B cell (primary cell): ENCODE results near the gene GSC2. TPM values are rescaled to one million over a fixed set of nuclear protein-coding genes. Genes with fewer than 3 reads are reported as not detected.
A peak's percentile ranks its signal among the peaks of the same experiment; 100 is the strongest.

Source experiments
- ATAC-seq: fragments of 200-7000 bp; cut with Tn5 transposase; one replicate; pipeline ENCODE4 v1.10.0; 2021; ENCODE audit warnings: low read depth, mild to moderate bottlenecking, moderate number of reproducible peaks, moderate library complexity
- CTCF ChIA-PET: fragments of 350-600 bp; sonication (Branson Sonifier 250); formaldehyde crosslinking; loops from one replicate; lab custom pipeline; 2021; ENCODE audit warnings: antibody characterized with exemption, inconsistent platforms; lab: Charles Lee
- POLR2A ChIA-PET: fragments of 350-600 bp; sonication (Branson Sonifier 250); formaldehyde crosslinking; loops from one replicate; lab custom pipeline; 2021; ENCODE audit warnings: antibody characterized with exemption; lab: Charles Lee
- DNase-seq: peaks from one replicate; pipeline ENCODE4 v3.0.0; 2013
- H2AFZ ChIP-seq: 2 replicates; pipeline ENCODE4 v1.6.1; 2012; ENCODE audit warnings: mild to moderate bottlenecking, low read depth, low read length; ENCODE audit not compliant: insufficient read depth, poor library complexity, severe bottlenecking
- H3K27ac ChIP-seq, 2 donors: 1 replicate in 1 of 2; 2 replicates in 1 of 2; pipeline ENCODE4 v1.5.1; 2012 to 2013; ENCODE audit warnings: low read length in 2 of 2, mild to moderate bottlenecking in 2 of 2, moderate library complexity in 1 of 2
- H3K27me3 ChIP-seq, 4 experiments: fragments of 200-600 bp in 1 of 4; sonication (generic) in 1 of 4; replicated peaks in 1 of 4; 1 replicate in 2 of 4; 2 replicates in 2 of 4; pipeline versions ENCODE4 v1.6.1 to v1.7.0; 2013 to 2016; ENCODE audit warnings: low read length in 3 of 4, mild to moderate bottlenecking in 2 of 4, mixed read lengths in 1 of 4, moderate library complexity in 1 of 4; ENCODE audit not compliant: insufficient read depth in 4 of 4, control insufficient read depth in 3 of 4; ENCODE audit errors: control extremely low read depth in 1 of 4
- H3K36me3 ChIP-seq, 2 experiments: replicated peaks in 1 of 2; 1 replicate in 1 of 2; 2 replicates in 1 of 2; pipeline versions ENCODE4 v1.6.1 to v1.7.1; 2013; ENCODE audit warnings: low read length in 1 of 2; ENCODE audit not compliant: insufficient read depth in 2 of 2, control insufficient read depth in 1 of 2; ENCODE audit errors: control extremely low read depth in 1 of 2, extremely low read depth in 1 of 2
- H3K4me1 ChIP-seq, 2 donors: fragments of 200-600 bp in 1 of 2; sonication (generic) in 1 of 2; 1 replicate in 1 of 2; 2 replicates in 1 of 2; pipeline versions ENCODE4 v1.5.1 to v1.6.1; 2013 to 2017; ENCODE audit warnings: low read length in 2 of 2; ENCODE audit not compliant: control insufficient read depth in 2 of 2, insufficient read depth in 2 of 2
- H3K4me2 ChIP-seq: replicated peaks from 2 replicates; pipeline ENCODE3; 2012; ENCODE audit warnings: mild to moderate bottlenecking, low read depth, low read length; ENCODE audit not compliant: poor library complexity, severe bottlenecking
- H3K4me3 ChIP-seq, 5 experiments: fragments of 200-600 bp in 1 of 5; sonication (generic) in 1 of 5; 1 replicate in 3 of 5; 2 replicates in 2 of 5; pipeline versions ENCODE4 v1.5.1 to v1.7.0; 2011 to 2016; ENCODE audit warnings: low read length in 4 of 5, mild to moderate bottlenecking in 4 of 5, low read depth in 2 of 5, control low read depth in 1 of 5, moderate library complexity in 1 of 5; ENCODE audit not compliant: insufficient read depth in 1 of 5; ENCODE audit errors: control extremely low read depth in 1 of 5, extremely low read depth in 1 of 5
- H3K79me2 ChIP-seq: fragments of 200-600 bp; sonication (generic); one replicate; pipeline ENCODE4 v1.6.0; 2016; ENCODE audit warnings: low read length; ENCODE audit not compliant: control insufficient read depth, insufficient read depth
- H3K9ac ChIP-seq: fragments of 200-600 bp; sonication (generic); 2 replicates; pipeline ENCODE4 v1.6.1; 2017; ENCODE audit warnings: mild to moderate bottlenecking, low read length, moderate library complexity
- H3K9me3 ChIP-seq, 3 donors: one replicate each; pipeline versions ENCODE4 v1.6.1 to v1.7.1; 2013; ENCODE audit warnings: low read length in 2 of 3; ENCODE audit not compliant: control insufficient read depth in 2 of 3, insufficient read depth in 1 of 3; ENCODE audit errors: control extremely low read depth in 1 of 3
- H4K20me1 ChIP-seq: 2 replicates; pipeline ENCODE4 v1.6.0; 2012; ENCODE audit warnings: mild to moderate bottlenecking, low read length; ENCODE audit not compliant: insufficient read depth, control insufficient read depth, poor library complexity, severe bottlenecking
- H3K27ac Mint-ChIP-seq: one replicate; pipeline ENCODE4 v1.8.0; 2021; ENCODE audit warnings: mixed read lengths
- H3K27me3 Mint-ChIP-seq: one replicate; pipeline ENCODE4 v1.8.0; 2021; ENCODE audit warnings: mixed read lengths
- H3K4me1 Mint-ChIP-seq: one replicate; pipeline ENCODE4 v1.8.0; 2021; ENCODE audit warnings: mixed read lengths
- H3K4me3 Mint-ChIP-seq: one replicate; pipeline ENCODE4 v1.8.0; 2021; ENCODE audit warnings: mixed read lengths
- H3K9me3 Mint-ChIP-seq: one replicate; pipeline ENCODE4 v1.8.0; 2022; ENCODE audit warnings: mixed read lengths; ENCODE audit not compliant: insufficient read depth
- CTCF ChIP-seq: fragments of 200-600 bp; IDR thresholded peaks from one replicate; pipeline ENCODE4 v1.8.0; 2022; ENCODE audit warnings: antibody characterized with exemption, mild to moderate bottlenecking
- EZH2 ChIP-seq: IDR thresholded peaks from 2 replicates; pipeline ENCODE4 v1.6.1; 2012; ENCODE audit warnings: borderline replicate concordance, low read depth, mild to moderate bottlenecking, moderate library complexity, low read length; ENCODE audit not compliant: insufficient read depth, poor library complexity, severe bottlenecking
- WGBS: methylation state at CpG from one replicate; pipeline ENCODE4 v1.1.5; 2013; ENCODE audit warnings: missing lambda C conversion rate; ENCODE audit not compliant: insufficient coverage; 5-methylcytosine and 5-hydroxymethylcytosine counted together
- intact Hi-C: fragments of 100-400 bp; cut with micrococcal nuclease; formaldehyde crosslinking; loops from one replicate; pipeline ENCODE4 v1.10.0; 2022
- polyA plus RNA-seq: library from polyadenylated mRNA; depleted of rRNA; stranded (reverse); fragments of >200 nt; gene quantifications from 2 replicates; pipeline ENCODE4 v1.2.3, GENCODE V29; 2012
- total RNA-seq, 2 donors: library from RNA; stranded (reverse); fragments of 120-200 nt in 1 of 2; gene quantifications; 1 replicate in 1 of 2; 2 replicates in 1 of 2; pipeline versions ENCODE4 v1.2.3 to v1.2.4, GENCODE V29; 2013 to 2022

GSC2 gene
- total and polyA plus RNA-seq, 2 donors (not counting 1 experiment from before 2014, with no cell fraction given), result not detected

DNA sequence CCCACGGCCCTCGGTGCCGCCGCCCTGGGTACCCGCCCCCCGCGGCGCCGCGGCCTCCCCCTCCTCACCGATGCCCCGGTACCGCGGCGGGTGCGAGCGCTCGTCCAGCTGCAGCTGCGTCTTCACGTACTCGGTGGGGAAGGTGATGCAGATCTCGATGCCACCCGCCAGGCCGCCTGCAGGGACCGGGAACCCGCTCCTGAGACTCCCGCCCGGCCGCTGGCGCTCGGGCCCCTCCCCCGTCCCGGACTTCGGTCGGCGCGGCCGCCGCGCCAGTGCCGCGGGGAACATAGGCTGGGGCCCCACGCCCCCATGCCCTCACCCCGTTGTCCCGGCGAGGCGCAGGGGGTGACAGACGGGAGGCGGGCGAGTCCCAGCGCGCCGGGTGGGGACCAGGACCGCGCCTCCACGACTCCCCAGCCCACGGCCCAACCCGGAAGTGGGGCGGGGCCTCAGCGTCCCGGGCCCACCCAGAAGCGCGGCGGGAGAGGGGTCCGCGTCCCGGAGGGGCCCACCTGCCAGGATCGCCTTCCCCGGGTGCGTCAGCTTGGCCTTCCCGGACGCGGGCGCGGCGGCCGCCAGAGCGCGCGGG is 28.1 kb upstream of the GSC2 start:
- Mint-ChIP-seq H3K27me3 (no peaks in the 10 kb centered on the region), H3K9me3 (no peaks in the 10 kb centered on the region), H3K27ac (no peak overlapping the region), H3K4me3 (peak overlapping the region; percentile 57), H3K4me1 (peaks cover 43% of the 10 kb centered on the region)
- H3K9me3 ChIP-seq, result peaks cover 0 to 3% (median 0%) of the 10 kb centered on the region in 3 donors
- H3K9ac ChIP-seq, result peak overlapping the region; percentile 71
- H3K4me2 ChIP-seq, result peak overlapping the region; percentile 82
- intact Hi-C loops, result loop anchor here (1.0 to 2.0 kb wide), 6 partner anchors 34 to 1121 kb away; partner anchors contain the start of genes CLTCL1, DGCR2, ESS2 and MRPL40
- TF ChIP-seq CTCF, result no peak
- TF ChIP-seq EZH2, result no peak
- H4K20me1 ChIP-seq, result peaks cover 29% of the 10 kb centered on the region
- peak overlapping the region in 1 of 2 donors; percentile 56 for H3K27ac ChIP-seq
- peak; percentile 74 for DNase-seq
- peaks cover 27 to 48% of the 10 kb centered on the region in 2 donors for H3K4me1 ChIP-seq
- CTCF ChIA-PET, result interaction anchor here (1.1 to 4.4 kb wide), 5 partner anchors 34 to 452 kb away, joined by 3 to 27 read pairs (median 19); partner anchors contain the start of gene ESS2
- H3K27me3 ChIP-seq, result no peaks in the 10 kb centered on the region
- peak; percentile 40 for ATAC-seq
- peak overlapping the region; percentile 78 for H2AFZ ChIP-seq
- under 1% methylated on average over 80 of the region's 80 CpGs for WGBS
- peaks cover 0 to 4% of the 10 kb centered on the region in 2 experiments for H3K36me3 ChIP-seq
- peaks cover 16% of the 10 kb centered on the region for H3K79me2 ChIP-seq
- H3K4me3 ChIP-seq, result peak overlapping the region; percentile 18 to 76 (median 66)
- POLR2A ChIA-PET, result interaction anchor here (1.2 to 1.9 kb wide), 4 partner anchors 34 to 269 kb away, joined by 3 to 6 read pairs (median 4); partner anchors contain the start of genes C22orf39 and ESS2
